Neural progenitor cell (in vitro differentiated cells): Measurements from ENCODE around the gene CCR6. TPM values are rescaled to one million over a fixed set of nuclear protein-coding genes. Genes with fewer than 3 reads are reported as not detected.

Experiments used
- DNase-seq: peaks from one replicate; pipeline ENCODE4 v3.0.0-alpha.2; 2016; ENCODE audit warnings: low spot score
- H2AFZ ChIP-seq: fragments of 200-600 bp; sonication (generic); replicated peaks from 2 replicates; pipeline ENCODE4 v1.6.1; 2016; ENCODE audit warnings: antibody characterized with exemption
- H3F3A ChIP-seq: fragments of 200-600 bp; sonication (generic); 2 replicates; pipeline ENCODE4 v1.6.1; 2016; ENCODE audit warnings: antibody characterized with exemption, low read depth
- H3K27ac ChIP-seq: fragments of 200-600 bp; sonication (generic); 2 replicates; pipeline ENCODE4 v1.5.1; 2016; ENCODE audit warnings: mild to moderate bottlenecking
- H3K27me3 ChIP-seq: fragments of 200-600 bp; sonication (generic); 2 replicates; pipeline ENCODE4 v1.6.1; 2016; ENCODE audit warnings: mild to moderate bottlenecking, moderate library complexity
- H3K36me3 ChIP-seq: fragments of 200-600 bp; sonication (generic); 2 replicates; pipeline ENCODE4 v1.5.1; 2016
- H3K4me1 ChIP-seq: fragments of 200-600 bp; sonication (generic); 2 replicates; pipeline ENCODE4 v1.6.1; 2016; ENCODE audit warnings: mixed run types
- H3K4me2 ChIP-seq: fragments of 200-600 bp; sonication (generic); 2 replicates; pipeline ENCODE4 v1.6.1; 2016
- H3K4me3 ChIP-seq: fragments of 200-600 bp; sonication (generic); 2 replicates; pipeline ENCODE4 v1.5.1; 2016
- H3K79me2 ChIP-seq: fragments of 200-600 bp; sonication (generic); 2 replicates; pipeline ENCODE4 v1.6.1; 2016; ENCODE audit warnings: low read depth
- H3K9ac ChIP-seq: fragments of 200-600 bp; sonication (generic); 2 replicates; pipeline ENCODE4 v1.6.1; 2016
- H3K9me3 ChIP-seq: fragments of 200-600 bp; sonication (generic); 2 replicates; pipeline ENCODE4 v1.5.1; 2016; ENCODE audit warnings: low read depth
- H4K20me1 ChIP-seq: fragments of 200-600 bp; sonication (generic); 2 replicates; pipeline ENCODE4 v1.6.1; 2016; ENCODE audit warnings: low read depth
- H3K27ac Mint-ChIP-seq: 3 replicates; pipeline ENCODE4 v1.8.0; 2021; ENCODE audit warnings: mixed read lengths
- H3K27me3 Mint-ChIP-seq: 2 replicates; pipeline ENCODE4 v1.8.0; 2022; ENCODE audit warnings: low read depth, mild to moderate bottlenecking, inconsistent platforms, moderate library complexity, mixed read lengths; ENCODE audit not compliant: insufficient read depth
- H3K36me3 Mint-ChIP-seq: 3 replicates; pipeline ENCODE4 v1.8.0; 2021; ENCODE audit warnings: mixed read lengths
- H3K4me1 Mint-ChIP-seq: 3 replicates; pipeline ENCODE4 v1.8.0; 2021; ENCODE audit warnings: mixed read lengths
- H3K4me3 Mint-ChIP-seq: 3 replicates; pipeline ENCODE4 v1.8.0; 2021; ENCODE audit warnings: mild to moderate bottlenecking, moderate library complexity, mixed read lengths
- H3K9me3 Mint-ChIP-seq: 3 replicates; pipeline ENCODE4 v1.8.0; 2020; ENCODE audit warnings: mixed read lengths
- CTCF ChIP-seq: fragments of 200-600 bp; sonication (generic); IDR thresholded peaks from 2 replicates; pipeline ENCODE4 v1.5.1; 2017; ENCODE audit warnings: antibody characterized with exemption, mild to moderate bottlenecking
- EZH2 ChIP-seq: fragments of 200-600 bp; sonication (generic); IDR thresholded peaks from 2 replicates; pipeline ENCODE4 v1.6.1; 2017; ENCODE audit warnings: antibody characterized with exemption, mild to moderate bottlenecking, moderate library complexity
- EZH2phosphoT487 ChIP-seq: fragments of 200-600 bp; sonication (generic); IDR thresholded peaks from 2 replicates; pipeline ENCODE4 v1.6.1; 2017; ENCODE audit warnings: antibody characterized with exemption
- total RNA-seq: library from RNA; depleted of rRNA; stranded (reverse); fragments of >200 nt; gene quantifications from 2 replicates; pipeline ENCODE4 v1.2.3, GENCODE V29; 2015; ENCODE audit warnings: low replicate concordance

The CCR6 gene
- total RNA-seq, 1 donor from 2014 or later, result not detected

- Histone ChIP-seq H2AFZ (no peak overlapping the region), H3K27ac (no peak overlapping the region), H3F3A (no peaks in the 10 kb centered on the region), H3K9ac (no peak overlapping the region), H3K4me2 (no peak overlapping the region), H3K9me3 (no peaks in the 10 kb centered on the region), H3K36me3 (no peaks in the 10 kb centered on the region), H3K4me1 (peaks cover 4% of the 10 kb centered on the region), H3K4me3 (no peak overlapping the region), H3K79me2 (no peaks in the 10 kb centered on the region), H4K20me1 (no peaks in the 10 kb centered on the region), H3K27me3 (no peaks in the 10 kb centered on the region)
- DNase-seq, result no peak
- no peak for TF ChIP-seq EZH2
- TF ChIP-seq CTCF, result no peak
- no peak for TF ChIP-seq EZH2phosphoT487
- no peaks in the 10 kb centered on the region for H3K36me3 Mint-ChIP-seq
- no peak overlapping the region for H3K4me3 Mint-ChIP-seq
- no peak overlapping the region for H3K27ac Mint-ChIP-seq
- no peaks in the 10 kb centered on the region for H3K9me3 Mint-ChIP-seq
- H3K27me3 Mint-ChIP-seq, result peaks cover 4% of the 10 kb centered on the region
- peaks cover 20% of the 10 kb centered on the region for H3K4me1 Mint-ChIP-seq
These were observed 3.0 kb upstream of the CCR6 start for GRCh38 chr6:167119670-167120582.

DNA sequence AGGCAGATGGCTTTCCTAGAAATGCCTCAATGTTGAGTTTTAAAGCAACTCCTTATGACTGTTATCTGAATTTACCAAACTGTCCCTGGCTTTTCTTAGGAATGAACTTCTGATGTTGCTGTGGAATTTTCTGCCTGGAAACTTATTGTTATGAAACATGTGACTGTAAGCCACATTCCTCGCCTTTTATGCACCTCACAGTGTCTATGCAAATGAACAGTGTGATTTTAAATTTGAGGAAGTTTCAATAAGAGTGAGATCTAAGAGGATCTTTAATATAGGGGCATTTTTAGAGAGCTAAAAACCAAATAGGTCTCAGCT lies 2.4 kb upstream of the CCR6 start:
- no peak for DNase-seq

DNA sequence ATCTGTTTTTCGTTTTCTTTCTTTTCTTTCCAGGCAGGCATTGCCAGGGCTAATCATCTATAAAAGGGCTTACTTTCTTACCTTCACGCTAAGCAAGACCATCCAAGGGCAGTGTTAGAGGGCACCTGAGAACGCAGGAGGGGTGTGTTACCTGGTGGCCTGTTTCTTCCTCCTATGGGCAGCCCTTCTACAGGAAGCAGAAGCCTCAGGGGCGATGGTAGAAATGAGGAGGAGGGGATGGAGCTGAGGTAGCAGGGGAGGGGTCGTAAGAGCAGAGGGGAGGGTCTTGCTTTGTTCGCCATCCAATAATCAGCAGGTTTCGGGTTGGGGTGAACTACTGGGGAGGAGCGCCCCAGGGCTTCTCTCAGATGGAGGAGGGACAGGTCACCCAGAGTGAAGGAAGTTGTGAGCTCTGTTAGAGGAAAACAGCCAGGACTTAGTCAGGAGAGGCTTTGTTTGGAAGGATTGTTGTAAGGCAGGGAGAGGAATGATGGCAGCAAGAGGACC lies 1.5 kb upstream of the CCR6 start:
- peak overlapping the region; percentile 95 for H3K27ac Mint-ChIP-seq
- Histone ChIP-seq H3K4me2 (no peak overlapping the region), H3K4me3 (no peak overlapping the region), H3K9me3 (no peaks in the 10 kb centered on the region), H3K27ac (no peak overlapping the region), H2AFZ (peak overlapping the region; percentile 24), H3K9ac (no peak overlapping the region), H3F3A (no peaks in the 10 kb centered on the region), H4K20me1 (no peaks in the 10 kb centered on the region), H3K4me1 (no peaks in the 10 kb centered on the region), H3K79me2 (no peaks in the 10 kb centered on the region), H3K36me3 (no peaks in the 10 kb centered on the region), H3K27me3 (no peaks in the 10 kb centered on the region)
- H3K36me3 Mint-ChIP-seq, result no peaks in the 10 kb centered on the region
- H3K27me3 Mint-ChIP-seq, result peaks cover 4% of the 10 kb centered on the region
- no peaks in the 10 kb centered on the region for H3K9me3 Mint-ChIP-seq
- DNase-seq, result no peak
- H3K4me3 Mint-ChIP-seq, result no peak overlapping the region
- TF ChIP-seq EZH2 (no peak), CTCF (no peak), EZH2phosphoT487 (no peak)
- peaks cover 12% of the 10 kb centered on the region for H3K4me1 Mint-ChIP-seq

More for the DNA sequence above, 2.4 kb upstream of the CCR6 start:
- Histone ChIP-seq H3K27ac (no peak overlapping the region), H3K9ac (no peak overlapping the region), H3K36me3 (no peaks in the 10 kb centered on the region), H3K27me3 (no peaks in the 10 kb centered on the region), H3F3A (no peaks in the 10 kb centered on the region), H3K4me2 (no peak overlapping the region), H2AFZ (no peak overlapping the region), H3K4me1 (peaks cover 4% of the 10 kb centered on the region), H4K20me1 (no peaks in the 10 kb centered on the region), H3K79me2 (no peaks in the 10 kb centered on the region), H3K9me3 (no peaks in the 10 kb centered on the region), H3K4me3 (no peak overlapping the region)
- Mint-ChIP-seq H3K36me3 (no peaks in the 10 kb centered on the region), H3K4me1 (peaks cover 20% of the 10 kb centered on the region), H3K9me3 (no peaks in the 10 kb centered on the region), H3K27ac (no peak overlapping the region), H3K27me3 (peaks cover 4% of the 10 kb centered on the region), H3K4me3 (no peak overlapping the region)
- no peak for TF ChIP-seq EZH2
- TF ChIP-seq CTCF, result no peak
- no peak for TF ChIP-seq EZH2phosphoT487
